DOHH2 (cell line): Measurements from ENCODE around the gene ZBTB33.

Experiments
- EZH2phosphoT487 ChIP-seq: fragments of 200-600 bp; sonication (generic); IDR thresholded peaks from 2 replicates; pipeline ENCODE4 v1.6.1; 2017; ENCODE audit warnings: borderline replicate concordance, mild to moderate bottlenecking, antibody characterized with exemption, low read length, moderate library complexity, mixed read lengths
- TF ChIP-seq, protein P1 (sequence below): fragments of 200-600 bp; sonication (generic); IDR thresholded peaks from one replicate; pipeline ENCODE4 v1.5.1; 2014; ENCODE audit warnings: antibody characterized with exemption, mild to moderate bottlenecking, low read depth, low read length; ENCODE audit not compliant: poor library complexity, severe bottlenecking

DNA sequence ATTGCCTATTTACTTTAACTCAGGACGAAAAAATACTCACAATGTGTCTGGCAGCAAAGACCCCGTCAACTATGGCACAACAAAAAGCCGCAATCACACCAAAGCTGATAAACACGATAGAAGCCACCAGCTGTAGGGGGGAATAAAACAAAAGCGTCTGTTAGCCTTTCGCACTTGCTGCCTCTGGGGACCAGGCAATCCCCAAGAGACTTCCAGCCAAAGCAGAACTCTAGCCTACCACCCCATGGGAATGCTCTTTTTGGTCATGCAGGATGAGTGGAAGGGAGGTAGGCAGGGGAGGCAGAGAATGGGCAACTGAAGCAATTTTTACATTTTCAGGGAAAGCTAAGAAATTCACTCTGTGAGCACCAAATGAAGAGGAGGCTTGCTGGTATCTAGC is 40.6 kb downstream of the ZBTB33 start:
- TF ChIP-seq, protein P1, sequence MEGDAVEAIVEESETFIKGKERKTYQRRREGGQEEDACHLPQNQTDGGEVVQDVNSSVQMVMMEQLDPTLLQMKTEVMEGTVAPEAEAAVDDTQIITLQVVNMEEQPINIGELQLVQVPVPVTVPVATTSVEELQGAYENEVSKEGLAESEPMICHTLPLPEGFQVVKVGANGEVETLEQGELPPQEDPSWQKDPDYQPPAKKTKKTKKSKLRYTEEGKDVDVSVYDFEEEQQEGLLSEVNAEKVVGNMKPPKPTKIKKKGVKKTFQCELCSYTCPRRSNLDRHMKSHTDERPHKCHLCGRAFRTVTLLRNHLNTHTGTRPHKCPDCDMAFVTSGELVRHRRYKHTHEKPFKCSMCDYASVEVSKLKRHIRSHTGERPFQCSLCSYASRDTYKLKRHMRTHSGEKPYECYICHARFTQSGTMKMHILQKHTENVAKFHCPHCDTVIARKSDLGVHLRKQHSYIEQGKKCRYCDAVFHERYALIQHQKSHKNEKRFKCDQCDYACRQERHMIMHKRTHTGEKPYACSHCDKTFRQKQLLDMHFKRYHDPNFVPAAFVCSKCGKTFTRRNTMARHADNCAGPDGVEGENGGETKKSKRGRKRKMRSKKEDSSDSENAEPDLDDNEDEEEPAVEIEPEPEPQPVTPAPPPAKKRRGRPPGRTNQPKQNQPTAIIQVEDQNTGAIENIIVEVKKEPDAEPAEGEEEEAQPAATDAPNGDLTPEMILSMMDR, result no peak
- no peak for TF ChIP-seq EZH2phosphoT487
